GM12801 (cell line): Measurements from ENCODE around the gene REL.

ENCODE experiments used
- CTCF ChIP-seq: IDR thresholded peaks from one replicate; pipeline ENCODE4 v1.5.1; 2011; ENCODE audit warnings: control low read depth; ENCODE audit not compliant: insufficient read length; ENCODE audit errors: extremely low read depth

Gene REL

DNA sequence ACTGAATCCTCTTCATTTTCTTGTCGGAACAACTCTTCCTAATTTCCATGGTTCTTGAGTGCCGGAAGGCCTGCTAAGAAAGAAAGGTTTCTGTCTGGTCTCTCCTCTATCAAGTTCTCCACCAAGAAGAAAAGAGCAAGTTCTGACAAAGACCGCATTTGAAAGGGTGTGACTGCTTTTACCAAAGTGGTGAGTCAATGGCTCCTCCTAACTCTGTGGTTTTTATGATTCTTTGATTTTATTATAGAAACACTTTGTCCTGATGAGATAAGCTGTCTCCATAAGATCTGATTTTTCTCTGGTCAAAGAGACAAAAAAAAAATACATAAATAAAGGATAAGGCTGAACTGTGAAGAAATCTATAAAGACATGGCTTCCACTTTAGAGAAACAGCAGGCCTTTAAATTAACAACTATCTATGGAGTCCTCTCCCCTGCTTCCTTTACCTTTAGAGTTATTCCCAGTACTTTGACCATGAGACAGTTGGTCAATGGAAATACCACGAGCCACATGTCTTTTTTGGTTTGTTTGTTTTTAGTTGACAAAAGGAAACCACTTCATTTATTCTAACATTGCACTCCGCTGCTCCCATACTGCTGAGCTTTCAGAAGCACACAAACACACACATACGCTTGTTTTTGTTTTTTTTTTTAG is 67.7 kb downstream of the REL start:
- no peak for TF ChIP-seq CTCF

- TF ChIP-seq CTCF, result no peak
Observed at GRCh38 chr2:60954139-60954538, 72.8 kb downstream of the REL start.

GRCh38 chr2:60957224-60957623 is 75.8 kb downstream of the REL start:
- TF ChIP-seq CTCF, result no peak

- TF ChIP-seq CTCF, result no peak
Observed at GRCh38 chr2:60957643-60958042, 76.3 kb downstream of the REL start.

DNA sequence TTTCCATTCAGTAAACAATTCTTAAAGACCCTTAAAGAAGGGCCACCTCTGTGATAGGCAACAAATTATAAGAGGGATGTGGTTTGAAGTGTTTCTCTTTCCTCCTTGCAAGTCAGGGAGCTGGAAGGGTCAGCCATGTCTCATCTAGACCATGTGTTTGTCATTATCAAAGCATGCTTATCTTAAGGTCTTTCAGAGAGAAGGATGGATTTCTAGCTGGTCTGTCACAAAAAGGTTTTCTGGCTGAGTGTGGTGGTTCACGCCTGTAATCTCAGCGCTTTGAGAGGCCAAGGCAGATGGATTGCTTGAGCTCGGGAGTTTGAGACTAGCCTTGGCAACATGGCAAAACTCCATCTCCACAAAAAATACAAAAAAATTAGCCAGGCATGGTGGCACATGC is 77.0 kb downstream of the REL start:
- no peak for TF ChIP-seq CTCF

DNA sequence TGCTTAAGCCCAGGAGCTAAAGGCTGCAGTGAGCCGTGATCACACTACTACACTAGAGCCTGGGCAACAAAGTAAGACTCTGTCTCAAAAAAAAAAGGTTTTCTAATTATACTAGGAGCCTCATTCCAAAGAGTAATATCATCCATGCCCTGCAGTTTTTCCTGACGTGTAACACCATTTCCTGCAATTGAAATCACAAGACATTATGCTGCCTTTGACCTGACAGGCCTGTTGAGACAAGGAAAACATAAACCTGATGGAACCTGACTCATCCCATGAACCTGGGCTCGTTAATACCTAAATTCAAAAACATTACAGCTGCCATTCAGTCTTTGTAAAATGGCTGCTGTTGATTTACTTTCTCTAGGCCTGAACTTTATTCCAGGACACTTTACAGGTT is 77.4 kb downstream of the REL start:
- no peak for TF ChIP-seq CTCF

DNA sequence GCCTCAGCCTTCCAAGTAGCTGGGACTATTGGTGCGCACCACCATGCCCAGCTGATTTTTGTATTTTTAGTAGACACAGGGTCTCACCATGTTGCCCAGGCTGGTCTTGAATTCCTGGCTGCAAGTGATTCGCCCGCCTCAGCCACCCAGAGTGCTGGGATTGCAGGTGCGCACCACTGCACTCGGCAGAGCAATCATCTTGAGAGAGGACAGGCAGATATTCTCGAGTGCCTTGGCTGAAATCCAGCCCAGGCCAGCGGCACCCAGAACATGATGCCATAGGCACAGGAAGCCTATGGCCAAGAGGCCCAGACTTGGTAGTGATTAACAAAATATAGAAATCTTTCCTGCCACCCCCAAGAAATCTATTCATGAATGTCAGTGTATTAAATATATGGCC is 78.1 kb downstream of the REL start:
- no peak for TF ChIP-seq CTCF

DNA sequence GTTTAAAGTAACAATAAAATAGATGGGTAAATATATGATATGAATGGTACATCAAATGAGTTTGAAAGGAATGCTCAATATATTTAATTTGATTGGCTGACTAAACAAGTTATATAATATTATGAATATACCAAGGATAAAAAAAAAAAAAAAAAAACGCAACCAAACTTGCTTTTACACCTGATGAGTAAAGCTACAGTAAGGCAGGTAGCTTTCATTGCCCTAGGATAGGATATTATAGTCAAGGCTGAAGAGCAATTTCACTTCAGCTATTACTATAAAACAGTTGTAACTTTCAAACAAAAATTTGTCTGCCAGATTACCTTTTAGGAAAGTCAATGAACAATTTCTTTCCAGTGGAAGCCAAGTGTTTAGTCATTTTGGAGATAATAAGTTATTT is 79.3 kb downstream of the REL start:
- TF ChIP-seq CTCF, result no peak
